K562 (cell line): ENCODE data around the gene CCDC158. TPM values are rescaled to one million over a fixed set of nuclear protein-coding genes. Genes with fewer than 3 reads are reported as not detected.

Source experiments
- ATAC-seq: fragments of 200-7000 bp; cut with Tn5 transposase; 3 replicates; pipeline ENCODE4 v1.9.1; 2020; ENCODE audit warnings: moderate library complexity
- BruUV-seq: library from RNA; stranded (reverse); fragments of 400-500 nt; replicated peaks from 2 replicates; lab custom pipeline; 2021; lab: Mats Ljungman, UMichigan
- CTCF ChIA-PET: fragments of 300-600 bp; formaldehyde crosslinking; extraction: SDS; loops from one replicate; lab custom pipeline; 2021; ENCODE audit warnings: low intra/inter-chr PET ratio; lab: Yijun Ruan, JAX
- POLR2A ChIA-PET: fragments of 300-600, 350-650 bp; sonication (Branson Sonifier 250); formaldehyde crosslinking; extraction: SDS; loops from one replicate; lab custom pipeline; 2021; ENCODE audit warnings: antibody characterized with exemption, inconsistent platforms; lab: Yijun Ruan, JAX
- DNase-seq, 4 experiments: peaks; one replicate each; pipeline versions ENCODE4 v3.0.0 to v3.0.0-alpha.2; 2011 to 2018; ENCODE audit warnings: low spot score in 3 of 4, mixed read lengths in 3 of 4; ENCODE audit errors: extremely low read depth in 1 of 4
- FAIRE-seq: peaks from 2 replicates; lab custom pipeline; 2011; peaks lifted over from hg19 to GRCh38; lab: Jason Lieb, UNC
- H2AFZ ChIP-seq: 2 replicates; pipeline ENCODE4 v1.6.0; 2011; ENCODE audit warnings: low read depth, low read length, control low read depth, inconsistent platforms
- H3K27ac ChIP-seq: fragments of 200-600 bp; 3 replicates; pipeline ENCODE4 v1.8.0; 2011; ENCODE audit warnings: low read depth, mild to moderate bottlenecking, control low read depth, inconsistent platforms, low read length, moderate library complexity, mixed read lengths; ENCODE audit errors: extremely low read depth
- H3K27me3 ChIP-seq, 2 experiments: fragments of 300-600 bp in 1 of 2; 2 replicates in 1 of 2; 3 replicates in 1 of 2; pipeline versions ENCODE4 v1.6.0 to v1.8.0; 2011; ENCODE audit warnings: inconsistent platforms in 2 of 2, low read length in 2 of 2, mild to moderate bottlenecking in 1 of 2, mixed read lengths in 1 of 2, moderate library complexity in 1 of 2; ENCODE audit not compliant: control insufficient read depth in 2 of 2, insufficient read depth in 2 of 2
- H3K36me3 ChIP-seq: fragments of 300-600 bp; 3 replicates; pipeline ENCODE4 v1.8.0; 2011; ENCODE audit warnings: mild to moderate bottlenecking, low read length, inconsistent platforms; ENCODE audit not compliant: control insufficient read depth, insufficient read depth
- H3K4me1 ChIP-seq, 2 experiments: fragments of 200-600 bp in 1 of 2; replicated peaks in 1 of 2; 2 replicates in 1 of 2; 3 replicates in 1 of 2; pipeline versions ENCODE4 v1.5.1 to v1.8.0; 2011; ENCODE audit warnings: inconsistent platforms in 2 of 2, low read length in 2 of 2, mild to moderate bottlenecking in 1 of 2, mixed read lengths in 1 of 2, moderate library complexity in 1 of 2; ENCODE audit not compliant: control insufficient read depth in 2 of 2, insufficient read depth in 2 of 2
- H3K4me2 ChIP-seq: 2 replicates; pipeline ENCODE4 v1.6.1; 2011; ENCODE audit warnings: low read length, control low read depth, inconsistent platforms, mixed read lengths; ENCODE audit not compliant: insufficient read depth
- H3K4me3 ChIP-seq: fragments of 200-600 bp; sonication (generic), shearing (Covaris generic); 2 replicates; pipeline ENCODE4 v1.5.1; 2016; ENCODE audit warnings: control low read depth, inconsistent platforms
- H3K79me2 ChIP-seq: fragments of 200-600 bp; 3 replicates; pipeline ENCODE4 v1.8.0; 2011; ENCODE audit warnings: low read length, inconsistent platforms; ENCODE audit not compliant: control insufficient read depth, insufficient read depth
- H3K9ac ChIP-seq, 2 experiments: 2 replicates each; pipeline versions ENCODE4 v1.6.0 to v1.6.1; 2011; ENCODE audit warnings: low read depth in 2 of 2, low read length in 2 of 2, control low read depth in 1 of 2, inconsistent platforms in 1 of 2, mild to moderate bottlenecking in 1 of 2, mixed read lengths in 1 of 2; ENCODE audit not compliant: insufficient read depth in 1 of 2
- H3K9me1 ChIP-seq: one replicate; pipeline ENCODE4 v1.6.0; 2011; ENCODE audit warnings: inconsistent platforms, mild to moderate bottlenecking, low read length, moderate library complexity; ENCODE audit not compliant: control insufficient read depth, insufficient read depth
- H3K9me3 ChIP-seq: replicated peaks from 2 replicates; pipeline ENCODE4 v1.5.1; 2011; ENCODE audit warnings: low read depth, low read length, inconsistent platforms; ENCODE audit not compliant: control insufficient read depth, insufficient read depth
- H4K20me1 ChIP-seq: replicated peaks from 2 replicates; pipeline ENCODE4 v1.6.1; 2011; ENCODE audit warnings: low read length, inconsistent platforms, mixed read lengths; ENCODE audit not compliant: control insufficient read depth, insufficient read depth
- FOSL1 ChIP-seq: fragments of 200-800 bp; sonication (Bioruptor generic); conservative IDR thresholded peaks from 2 replicates; pipeline ENCODE4 v1.6.1; 2016; ENCODE audit warnings: missing genetic modification characterization, missing compliant biosample characterization
- JUN ChIP-seq, 2 experiments: sonication (generic) in 1 of 2; formaldehyde crosslinking in 1 of 2; IDR thresholded peaks; 2 replicates each; pipeline versions ENCODE4 v1.6.1 to v1.8.0; 2012 to 2022; ENCODE audit warnings: borderline replicate concordance in 2 of 2, mild to moderate bottlenecking in 2 of 2, improper control_type of control experiment in 1 of 2, low read depth in 1 of 2, low read length in 1 of 2, missing genetic modification reagents in 1 of 2
- JUND ChIP-seq, 2 experiments: IDR thresholded peaks; 2 replicates in 1 of 2; 3 replicates in 1 of 2; pipeline ENCODE4 v1.6.1; 2011; ENCODE audit warnings: borderline replicate concordance in 2 of 2, low read depth in 2 of 2, low read length in 2 of 2, improper control_type of control experiment in 1 of 2, missing biosample characterization in 1 of 2, missing genetic modification characterization in 1 of 2, missing genetic modification reagents in 1 of 2
- KDM2B ChIP-seq: fragments of 250-450 bp; sonication (Bioruptor Pico); IDR thresholded peaks from 2 replicates; pipeline ENCODE4 v1.8.0; 2021; ENCODE audit warnings: mild to moderate bottlenecking, moderate library complexity
- YY1 ChIP-seq, 3 experiments: IDR thresholded peaks; 2 replicates each; pipeline ENCODE4 v1.6.1; 2011; ENCODE audit warnings: low read length in 2 of 3, mild to moderate bottlenecking in 2 of 3, moderate library complexity in 2 of 3, borderline replicate concordance in 1 of 3, control low read depth in 1 of 3, low read depth in 1 of 3; ENCODE audit not compliant: insufficient read depth in 3 of 3, insufficient replicate concordance in 2 of 3, control insufficient read depth in 1 of 3, insufficient read length in 1 of 3; ENCODE audit errors: extremely low read depth in 1 of 3
- ZNF121 ChIP-seq: sonication (generic); formaldehyde crosslinking; conservative IDR thresholded peaks from 2 replicates; pipeline ENCODE4 v1.8.0; 2022; ENCODE audit warnings: missing genetic modification reagents
- WGBS: fragments of 100-300 bp; shearing (Covaris generic); methylation state at CpG from one replicate; pipeline ENCODE4 v1.1.6; 2016; ENCODE audit warnings: low coverage, mixed read lengths; ENCODE audit not compliant: insufficient coverage; ENCODE audit errors: missing lambda C conversion rate; 5-methylcytosine and 5-hydroxymethylcytosine counted together
- in situ Hi-C: fragments of 300-500 bp; cut with MboI; formaldehyde crosslinking; loops from 4 replicates; pipeline ENCODE4 v1.15.0; 2018; ENCODE audit warnings: inconsistent platforms, mixed read lengths
- intact Hi-C: fragments of 100-400 bp; cut with micrococcal nuclease; formaldehyde crosslinking; loops from 2 replicates; pipeline ENCODE4 v1.14.2; 2022
- polyA plus RNA-seq, 8 experiments: library from polyadenylated mRNA; depleted of rRNA in 4 of 8; stranded (reverse) in 5 of 8; unstranded in 3 of 8; fragments of >200 nt; fragmentation: Nextera tagmentation in 2 of 8; fragmentation: Illumina TruSeq in 1 of 8; extraction: Ambion mirVana in 2 of 8; extraction: Trizol in 1 of 8; gene quantifications; 2 replicates each; pipeline versions ENCODE4 v1.2.1 to v1.2.3, GENCODE V29; 2011 to 2014; ENCODE audit warnings: inconsistent platforms in 1 of 8, missing spikeins in 1 of 8
- total RNA-seq, 7 experiments: library from RNA; depleted of rRNA in 6 of 7; stranded (reverse); fragments of >200 nt in 6 of 7; fragmentation: Illumina TruSeq in 2 of 7; extraction: Trizol in 2 of 7; gene quantifications; 2 replicates each; pipeline versions ENCODE4 v1.2.1 to v1.2.3, GENCODE V29; 2011 to 2021; ENCODE audit warnings: low replicate concordance in 1 of 7

The CCDC158 gene
- total and polyA plus RNA-seq, 9 of the 15 experiments (the other 6 are each of a cell fraction or from before 2014, with no cell fraction given): not detected

DNA sequence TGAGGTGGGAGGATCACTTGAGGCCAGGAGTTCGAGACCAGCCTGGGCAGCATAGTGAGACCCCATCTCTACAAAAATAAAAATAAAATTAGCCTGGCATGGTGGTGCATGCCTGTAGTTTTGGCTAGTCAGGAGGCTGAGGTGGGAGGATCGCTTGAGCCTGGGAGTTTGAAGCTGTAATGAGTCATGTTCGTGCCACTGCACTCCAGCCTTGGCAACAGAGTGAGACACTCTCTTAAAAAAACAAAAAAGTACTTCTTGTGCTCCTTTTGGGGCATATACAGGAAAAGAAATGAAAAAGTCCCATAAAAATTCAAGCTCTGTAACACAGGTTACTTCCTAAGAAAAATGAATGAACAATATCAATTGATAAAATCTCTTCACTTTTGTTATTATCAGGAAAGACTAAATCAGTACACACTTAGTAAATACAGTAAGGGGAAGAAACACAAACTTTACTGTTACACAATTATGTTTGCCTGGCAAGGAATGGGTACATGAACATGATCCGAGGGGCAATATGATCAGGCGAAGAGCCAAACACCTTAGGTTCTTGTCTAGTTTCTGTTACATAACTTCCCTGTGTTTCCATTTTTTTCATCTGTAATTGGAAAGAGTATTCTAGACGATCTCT is 46.9 kb downstream of the CCDC158 start:
- H3K27me3 ChIP-seq: no peaks in the 10 kb centered on the region
- DNase-seq: no peak
- CTCF ChIA-PET: no interaction called here
- no peak for TF ChIP-seq YY1 (IDR thresholded peaks at IDR 0.05; ENCODE audit: borderline replicate concordance in 1 of 3, control insufficient read depth in 1 of 3, extremely low read depth in 1 of 3, insufficient read depth in 3 of 3, insufficient read length in 1 of 3, insufficient replicate concordance in 2 of 3, low read depth in 1 of 3, low read length in 2 of 3)
- no peak for TF ChIP-seq KDM2B (CRISPR knock-in tag)
- 0 out of 2 replicates have a peak, but pooled peaks have one; percentile 1 for TF ChIP-seq FOSL1 (tag)
- 0 out of 2 replicates have a peak, but pooled peaks have one; percentile 25 for TF ChIP-seq ZNF121 (CRISPR knock-in tag)
- TF ChIP-seq JUN (IDR thresholded peaks at IDR 0.05; ENCODE audit: borderline replicate concordance, low read depth, low read length): no peak
- no peak for TF ChIP-seq JUN (CRISPR knock-in tag; IDR thresholded peaks at IDR 0.05; ENCODE audit: borderline replicate concordance)
- 0 out of 2 replicates have a peak, but pooled peaks have one; percentile 11 for TF ChIP-seq JUND (IDR thresholded peaks at IDR 0.05; ENCODE audit: borderline replicate concordance, low read depth, low read length)
- TF ChIP-seq JUND (tag; IDR thresholded peaks at IDR 0.05; ENCODE audit: borderline replicate concordance, low read depth, low read length): no peak
- TF ChIP-seq, all 486 proteins: peak for 3
- POLR2A ChIA-PET: no interaction called here
- no peaks in the 10 kb centered on the region for H3K9me1 ChIP-seq
- no peak overlapping the region for H3K27ac ChIP-seq
- no peaks in the 10 kb centered on the region for H3K79me2 ChIP-seq
- H2AFZ ChIP-seq: no peak overlapping the region
- WGBS: 46% methylated on average over 6 of the region's 6 CpGs
- FAIRE-seq (peak; percentile 11), ATAC-seq (no peak)
- in situ Hi-C loops: no loop called here
- H4K20me1 ChIP-seq: no peaks in the 10 kb centered on the region
- no peak overlapping the region for H3K4me2 ChIP-seq
- H3K4me3 ChIP-seq: no peak overlapping the region
- H3K4me1 ChIP-seq: peaks cover 0 to 7% of the 10 kb centered on the region in 2 experiments; a peak in 1 of 5 replicates
- H3K9ac ChIP-seq: no peak overlapping the region
- intact Hi-C loops: loop anchor here (10.0 kb wide), 1 partner anchor 119 kb away; the partner anchor contains the start of gene FAM47E
- H3K9me3 ChIP-seq: no peaks in the 10 kb centered on the region
- H3K36me3 ChIP-seq: no peaks in the 10 kb centered on the region
- BruUV-seq: no TSS peak
